Coronary artery (tissue), 2 donors: ENCODE results near the gene CACNA1C.

Source experiments
- DNase-seq: peaks from one replicate; pipeline ENCODE4 v3.0.0-alpha.2; 2017; ENCODE audit warnings: low spot score
- H3K27ac ChIP-seq, 2 donors: fragments of 200-600 bp; sonication (generic); one replicate each; pipeline ENCODE4 v1.5.1; 2016 to 2019
- H3K4me3 ChIP-seq: fragments of 200-600 bp; sonication (generic); 2 replicates; pipeline ENCODE4 v1.5.1; 2016; ENCODE audit warnings: mild to moderate bottlenecking, moderate library complexity
- TF ChIP-seq, protein P1 (sequence below): fragments of 200-600 bp; sonication (generic); IDR thresholded peaks from one replicate; pipeline ENCODE4 v1.5.1; 2019; ENCODE audit warnings: antibody characterized with exemption

The CACNA1C gene

DNA sequence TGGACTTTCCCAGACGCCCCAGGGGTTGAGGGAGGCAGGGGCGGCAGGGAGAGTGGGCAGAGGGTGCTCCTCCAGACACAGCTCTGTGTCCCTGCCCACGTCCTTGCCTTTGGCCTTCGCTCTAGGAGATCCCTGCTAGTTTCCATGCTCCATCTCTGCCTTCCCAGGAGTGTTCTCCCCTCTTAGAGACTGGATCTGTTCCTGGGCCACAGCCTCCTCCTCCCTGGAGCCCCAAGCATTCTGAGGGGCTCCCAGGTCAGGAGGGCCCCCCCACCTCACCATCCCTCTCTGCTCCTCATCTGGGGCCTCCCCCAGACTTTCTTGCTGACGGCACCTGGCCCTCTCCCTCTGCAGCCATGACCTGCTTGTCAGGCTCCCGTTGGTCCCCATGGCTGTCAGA lies 526.0 kb downstream of the CACNA1C start:
- Histone ChIP-seq H3K4me3 (no peak overlapping the region), H3K27ac (no peak overlapping the region)
- no peak for DNase-seq
- TF ChIP-seq, protein P1, sequence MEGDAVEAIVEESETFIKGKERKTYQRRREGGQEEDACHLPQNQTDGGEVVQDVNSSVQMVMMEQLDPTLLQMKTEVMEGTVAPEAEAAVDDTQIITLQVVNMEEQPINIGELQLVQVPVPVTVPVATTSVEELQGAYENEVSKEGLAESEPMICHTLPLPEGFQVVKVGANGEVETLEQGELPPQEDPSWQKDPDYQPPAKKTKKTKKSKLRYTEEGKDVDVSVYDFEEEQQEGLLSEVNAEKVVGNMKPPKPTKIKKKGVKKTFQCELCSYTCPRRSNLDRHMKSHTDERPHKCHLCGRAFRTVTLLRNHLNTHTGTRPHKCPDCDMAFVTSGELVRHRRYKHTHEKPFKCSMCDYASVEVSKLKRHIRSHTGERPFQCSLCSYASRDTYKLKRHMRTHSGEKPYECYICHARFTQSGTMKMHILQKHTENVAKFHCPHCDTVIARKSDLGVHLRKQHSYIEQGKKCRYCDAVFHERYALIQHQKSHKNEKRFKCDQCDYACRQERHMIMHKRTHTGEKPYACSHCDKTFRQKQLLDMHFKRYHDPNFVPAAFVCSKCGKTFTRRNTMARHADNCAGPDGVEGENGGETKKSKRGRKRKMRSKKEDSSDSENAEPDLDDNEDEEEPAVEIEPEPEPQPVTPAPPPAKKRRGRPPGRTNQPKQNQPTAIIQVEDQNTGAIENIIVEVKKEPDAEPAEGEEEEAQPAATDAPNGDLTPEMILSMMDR: no peak

DNA sequence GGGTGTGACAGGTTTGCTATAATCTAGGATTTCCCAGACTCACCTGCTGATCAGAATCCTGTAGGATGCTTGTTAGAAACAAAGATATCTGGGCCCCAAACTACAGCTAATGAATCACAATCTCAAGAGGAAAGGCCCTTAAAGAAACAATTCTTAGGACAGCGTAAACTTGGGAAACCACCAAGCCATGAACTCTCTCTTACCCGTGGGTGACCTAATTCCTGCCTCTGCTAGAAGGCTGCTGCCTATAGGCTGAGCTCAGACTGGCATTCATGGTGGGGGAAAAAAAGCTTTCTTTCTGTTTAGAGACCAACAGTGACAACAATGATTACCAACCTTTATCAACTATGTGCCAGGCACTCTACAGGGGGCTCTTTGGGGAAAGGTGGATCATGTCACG lies 528.0 kb downstream of the CACNA1C start:
- TF ChIP-seq, protein P1: no peak
- Histone ChIP-seq H3K4me3 (no peak overlapping the region), H3K27ac (no peak overlapping the region)
- no peak for DNase-seq

DNA sequence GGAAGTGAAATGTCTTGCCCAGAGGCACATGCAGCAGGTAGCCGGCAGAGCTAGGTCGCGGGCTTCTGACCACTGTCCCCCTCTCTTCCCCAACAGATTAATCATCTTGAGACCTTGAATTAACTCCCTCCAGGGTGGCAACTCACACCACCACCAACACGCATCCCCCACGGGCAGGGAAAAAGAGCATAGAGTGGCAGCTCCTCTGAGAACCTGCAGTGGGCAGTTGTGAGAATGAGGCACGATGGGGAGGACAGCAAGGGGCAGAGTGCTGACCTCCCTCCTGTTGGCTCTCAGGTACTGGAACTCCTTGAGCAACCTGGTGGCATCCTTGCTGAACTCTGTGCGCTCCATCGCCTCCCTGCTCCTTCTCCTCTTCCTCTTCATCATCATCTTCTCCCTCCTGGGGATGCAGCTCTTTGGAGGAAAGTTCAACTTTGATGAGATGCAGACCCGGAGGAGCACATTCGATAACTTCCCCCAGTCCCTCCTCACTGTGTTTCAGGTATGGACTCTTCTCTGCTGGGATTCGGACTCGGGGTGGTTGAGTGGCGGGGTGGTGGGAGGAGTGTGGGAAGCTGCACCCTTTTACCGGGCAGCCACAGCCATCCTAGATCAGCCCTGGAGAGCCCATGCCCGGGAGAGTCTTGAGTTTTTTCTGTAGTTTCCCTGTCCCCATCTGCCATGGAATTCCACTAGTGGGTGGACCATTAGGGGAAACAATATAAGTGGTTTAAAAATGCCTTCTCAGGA lies 528.7 kb downstream of the CACNA1C start:
- TF ChIP-seq, protein P1: no peak
- no peak overlapping the region for H3K4me3 ChIP-seq
- H3K27ac ChIP-seq: no peak overlapping the region
- DNase-seq: no peak

DNA sequence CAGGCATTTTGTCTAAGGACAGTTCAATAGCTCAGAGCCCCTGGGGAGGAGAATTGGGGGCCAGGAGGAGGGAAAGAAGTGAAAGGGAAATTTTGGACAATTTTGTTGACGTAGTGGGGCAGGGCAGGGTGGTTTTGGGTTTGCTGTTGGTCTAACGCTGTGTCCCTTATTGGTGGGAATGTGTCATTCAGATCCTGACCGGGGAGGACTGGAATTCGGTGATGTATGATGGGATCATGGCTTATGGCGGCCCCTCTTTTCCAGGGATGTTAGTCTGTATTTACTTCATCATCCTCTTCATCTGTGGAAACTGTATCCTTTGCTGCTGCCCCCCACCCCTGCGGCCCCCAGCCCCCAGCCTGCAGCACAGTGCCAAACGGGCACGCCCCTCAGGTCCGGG lies 529.8 kb downstream of the CACNA1C start:
- TF ChIP-seq, protein P1: no peak
- peak overlapping the region; percentile 41 for H3K4me3 ChIP-seq
- H3K27ac ChIP-seq: peak overlapping the region; percentile 15 to 51
- no peak for DNase-seq

DNA sequence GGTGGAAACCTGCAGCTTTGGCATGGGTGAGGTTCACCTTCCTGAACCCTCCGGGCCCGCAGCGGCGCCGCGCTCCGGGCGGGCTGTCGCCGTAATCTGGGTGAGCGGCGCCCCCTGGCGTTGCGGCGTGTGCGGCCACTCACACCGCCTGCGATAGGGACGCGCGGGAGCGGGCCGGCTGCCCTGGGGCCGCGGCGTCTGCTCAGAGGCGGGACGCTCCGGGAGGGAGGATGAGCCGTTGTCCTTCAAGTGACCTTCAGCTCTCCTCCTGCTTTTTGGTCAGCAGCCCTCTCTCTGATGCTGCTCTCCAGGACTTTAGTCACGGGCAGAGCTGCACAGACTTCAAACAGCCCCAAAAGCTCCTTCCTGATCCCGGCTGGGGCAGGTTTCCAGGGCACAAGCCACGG lies 530.3 kb downstream of the CACNA1C start:
- Histone ChIP-seq H3K27ac (peak overlapping the region; percentile 15 to 51), H3K4me3 (peak overlapping the region; percentile 41)
- no peak for DNase-seq
- TF ChIP-seq, protein P1: peak; percentile 89

DNA sequence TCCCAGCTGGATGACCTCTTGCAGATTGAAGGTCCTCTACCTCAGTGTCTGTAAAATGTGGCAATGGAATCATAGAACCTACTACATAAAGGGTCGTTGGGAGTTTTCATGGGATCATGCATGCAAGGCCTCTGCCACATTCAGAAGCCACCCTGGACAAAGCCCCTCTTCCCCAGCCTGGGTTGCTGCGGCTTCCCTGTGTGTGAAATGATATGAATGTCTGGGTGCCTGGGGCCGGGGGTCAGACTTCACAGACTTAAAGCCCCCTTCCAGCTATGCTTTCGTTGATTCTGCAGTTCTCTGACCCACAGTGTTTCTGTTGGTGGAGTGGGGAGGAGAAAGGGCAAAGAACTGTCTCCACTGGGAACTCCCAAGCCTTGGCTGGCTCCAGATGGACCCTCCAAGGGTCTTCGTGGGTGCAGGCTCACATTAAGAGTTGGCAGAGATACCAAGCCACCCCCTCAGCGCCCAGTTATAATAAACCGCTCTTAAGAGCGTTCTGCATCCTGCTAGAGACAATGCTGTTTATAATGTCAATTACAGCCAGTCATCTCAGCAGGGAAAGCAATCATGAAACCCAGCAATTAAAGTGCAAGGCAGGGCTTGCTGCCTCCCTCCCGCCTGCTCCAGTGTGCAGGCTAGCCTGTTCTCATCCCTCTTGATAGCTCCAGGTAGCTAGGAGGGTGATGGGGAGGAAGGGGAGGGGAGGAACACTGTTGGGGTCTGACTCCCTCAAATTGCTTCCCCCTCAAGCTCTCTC lies 531.0 kb downstream of the CACNA1C start:
- DNase-seq: no peak
- no peak overlapping the region for H3K27ac ChIP-seq
- no peak overlapping the region for H3K4me3 ChIP-seq
- TF ChIP-seq, protein P1: no peak
